Lower leg skin (tissue), 4 donors: ENCODE data around the gene CARD10. TPM values are rescaled to one million over a fixed set of nuclear protein-coding genes. Genes with fewer than 3 reads are reported as not detected.

Source experiments
- DNase-seq, 2 donors: peaks; one replicate each; pipeline ENCODE4 v3.0.0-alpha.2; 2019; ENCODE audit warnings: low spot score in 2 of 2
- H3K4me3 ChIP-seq: fragments of 200-600 bp; sonication (generic); 2 replicates; pipeline ENCODE4 v1.5.1; 2017; ENCODE audit warnings: mild to moderate bottlenecking, low read depth; ENCODE audit not compliant: poor library complexity, severe bottlenecking
- POLR2A ChIP-seq, 2 donors: fragments of 450-650 bp; IDR thresholded peaks; one replicate each; pipeline ENCODE4 v1.6.1; 2016 to 2017; ENCODE audit warnings: antibody characterized with exemption in 2 of 2, mild to moderate bottlenecking in 1 of 2, moderate library complexity in 1 of 2
- WGBS, 2 donors: methylation state at CpG; one replicate each; pipeline ENCODE4 v1.1.5; 2018; 5-methylcytosine and 5-hydroxymethylcytosine counted together
- intact Hi-C: fragments of 100-400 bp; cut with DNase I; formaldehyde crosslinking; loops from one replicate; pipeline ENCODE4 v1.15.0; 2023; ENCODE audit warnings: low total_unique reads
- total RNA-seq, 4 donors: library from RNA; depleted of rRNA; stranded (reverse); fragments of >200 nt; gene quantifications; one replicate each; pipeline ENCODE4 v1.1.0, GENCODE V29; 2016
- TF ChIP-seq, protein P1 (sequence below), 3 donors: fragments of 450-650 bp; IDR thresholded peaks; one replicate each; pipeline ENCODE4 v1.5.1; 2016; ENCODE audit warnings: antibody characterized with exemption in 3 of 3, mild to moderate bottlenecking in 3 of 3, moderate library complexity in 2 of 3

CARD10 gene
- total RNA-seq, 4 donors from 2014 or later = 13.2 to 22.5 (median 18.6) TPM

DNA sequence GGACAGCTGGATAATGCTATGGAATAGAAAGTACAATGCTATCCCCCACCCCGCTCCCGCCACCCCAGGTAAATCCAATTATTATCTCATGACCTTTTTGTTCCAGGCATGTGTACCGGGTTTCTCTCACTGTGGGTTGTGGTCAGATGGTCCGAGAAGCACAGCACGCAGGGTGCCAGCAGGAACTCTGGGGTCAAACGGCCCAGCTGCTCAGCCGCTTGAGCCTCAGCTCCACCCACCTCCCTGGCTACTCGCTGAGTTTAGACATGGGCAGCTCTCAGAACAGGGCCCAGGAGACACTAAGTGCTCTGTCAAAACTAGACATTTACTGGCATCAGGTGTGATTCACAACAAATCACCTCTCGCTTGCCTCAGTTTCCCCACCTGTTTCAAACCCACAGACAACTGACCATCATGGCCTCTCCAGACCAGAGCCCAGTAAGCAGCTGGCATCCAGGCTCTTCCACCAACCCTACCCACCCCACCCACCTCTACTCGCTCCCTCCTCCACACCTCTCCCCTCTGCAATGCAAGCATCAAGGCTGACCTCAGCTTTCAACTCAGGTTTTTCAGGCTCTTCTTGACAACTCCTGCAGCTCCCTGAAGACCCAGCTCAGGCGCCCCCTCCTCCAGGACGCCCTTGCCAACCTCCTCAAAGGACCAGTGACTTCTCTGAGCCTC, 20.0 kb downstream of the CARD10 start:
- DNase-seq = no peak
- TF ChIP-seq, protein P1, sequence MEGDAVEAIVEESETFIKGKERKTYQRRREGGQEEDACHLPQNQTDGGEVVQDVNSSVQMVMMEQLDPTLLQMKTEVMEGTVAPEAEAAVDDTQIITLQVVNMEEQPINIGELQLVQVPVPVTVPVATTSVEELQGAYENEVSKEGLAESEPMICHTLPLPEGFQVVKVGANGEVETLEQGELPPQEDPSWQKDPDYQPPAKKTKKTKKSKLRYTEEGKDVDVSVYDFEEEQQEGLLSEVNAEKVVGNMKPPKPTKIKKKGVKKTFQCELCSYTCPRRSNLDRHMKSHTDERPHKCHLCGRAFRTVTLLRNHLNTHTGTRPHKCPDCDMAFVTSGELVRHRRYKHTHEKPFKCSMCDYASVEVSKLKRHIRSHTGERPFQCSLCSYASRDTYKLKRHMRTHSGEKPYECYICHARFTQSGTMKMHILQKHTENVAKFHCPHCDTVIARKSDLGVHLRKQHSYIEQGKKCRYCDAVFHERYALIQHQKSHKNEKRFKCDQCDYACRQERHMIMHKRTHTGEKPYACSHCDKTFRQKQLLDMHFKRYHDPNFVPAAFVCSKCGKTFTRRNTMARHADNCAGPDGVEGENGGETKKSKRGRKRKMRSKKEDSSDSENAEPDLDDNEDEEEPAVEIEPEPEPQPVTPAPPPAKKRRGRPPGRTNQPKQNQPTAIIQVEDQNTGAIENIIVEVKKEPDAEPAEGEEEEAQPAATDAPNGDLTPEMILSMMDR (IDR thresholded peaks at IDR 0.05) = no peak
- WGBS, 2 donors = 76 to 78% methylated on average over 12 of the region's 12 CpGs
- intact Hi-C loops = no loop called here
- H3K4me3 ChIP-seq = no peak overlapping the region

DNA sequence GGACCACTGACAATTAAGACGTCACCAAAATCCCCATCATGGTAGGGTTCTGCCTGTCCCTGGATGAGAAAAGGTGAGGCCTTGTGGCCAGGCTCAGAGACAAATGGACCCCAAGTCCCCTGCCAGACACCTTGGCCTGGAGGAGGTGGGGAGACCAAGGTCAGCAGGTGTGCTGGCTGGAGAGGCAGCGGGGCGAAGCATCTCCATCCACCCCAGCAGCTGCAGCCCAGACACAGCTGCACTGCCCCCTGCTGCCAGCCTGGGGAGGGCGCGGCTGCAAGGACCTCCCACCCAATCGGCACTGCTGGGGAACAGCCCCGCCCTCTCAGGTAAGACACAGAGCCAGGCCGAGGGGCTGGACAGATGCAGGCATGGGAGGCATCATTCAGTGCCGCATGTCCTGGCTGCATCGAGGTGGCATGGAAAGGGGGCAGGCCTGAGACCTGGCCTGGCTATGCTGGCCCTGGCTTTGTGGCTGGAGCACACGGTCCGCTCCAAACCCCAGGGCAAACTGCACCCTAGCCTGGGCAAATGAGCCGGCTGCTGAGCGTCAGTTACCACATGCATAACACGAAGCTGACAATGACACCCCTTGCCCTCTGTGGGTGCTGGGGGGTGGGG, 20.8 kb downstream of the CARD10 start:
- DNase-seq = no peak
- 50 to 65% methylated on average over 12 of the region's 15 CpGs for WGBS, 2 donors
- TF ChIP-seq, protein P1 (IDR thresholded peaks at IDR 0.05) = no peak
- no peak for TF ChIP-seq POLR2A (IDR thresholded peaks at IDR 0.05)
- intact Hi-C loops = no loop called here
- no peak overlapping the region for H3K4me3 ChIP-seq

DNA sequence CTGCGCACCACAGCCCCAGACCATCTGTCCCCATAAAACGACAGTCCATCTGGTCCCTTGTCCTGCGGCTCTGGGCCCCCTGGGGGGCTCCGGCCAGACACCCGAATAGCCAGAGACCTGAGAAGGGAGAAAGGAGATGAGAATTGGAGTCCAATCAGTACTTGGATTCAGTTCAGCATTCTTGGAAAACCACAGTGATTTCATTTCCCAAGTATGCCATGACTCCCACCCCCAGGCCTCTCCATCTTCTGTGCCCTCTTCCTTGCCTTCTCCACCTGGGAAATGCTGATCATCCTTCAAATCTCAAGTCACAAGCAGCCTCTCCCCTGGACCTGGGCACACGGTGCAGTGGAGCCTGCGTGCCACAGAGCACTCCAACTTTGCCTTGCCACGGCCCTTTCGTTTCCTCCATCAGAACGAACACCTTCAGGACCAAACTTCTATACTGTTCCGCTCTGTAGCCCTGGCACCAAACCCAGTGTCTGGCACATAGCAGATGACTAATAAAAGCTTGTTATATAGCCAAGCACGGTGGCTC, 22.1 kb downstream of the CARD10 start:
- DNase-seq = no peak
- 77 to 78% methylated on average over 12 of the region's 12 CpGs for WGBS, 2 donors
- TF ChIP-seq POLR2A (IDR thresholded peaks at IDR 0.05) = no peak
- TF ChIP-seq, protein P1 (IDR thresholded peaks at IDR 0.05) = no peak
- intact Hi-C loops = no loop called here
- no peak overlapping the region for H3K4me3 ChIP-seq

DNA sequence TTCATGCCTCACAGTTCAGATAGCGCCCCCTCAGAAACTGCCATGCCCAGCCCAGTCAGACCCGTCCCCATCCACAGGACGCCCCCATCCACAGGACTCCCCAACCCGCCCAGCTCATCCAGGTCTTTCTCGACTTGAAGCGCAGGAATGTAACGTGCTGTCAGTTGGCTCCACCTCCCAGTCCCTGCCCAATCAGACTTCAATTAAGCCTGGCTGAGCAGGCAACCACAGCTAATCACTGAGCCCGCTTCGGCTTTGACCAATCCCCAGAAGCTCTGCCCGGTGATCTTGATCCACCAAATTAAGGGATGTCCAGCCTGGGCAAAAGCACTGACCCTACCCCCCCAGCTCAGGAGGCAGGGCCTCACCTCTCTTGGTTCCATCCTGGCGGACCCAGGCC, 22.6 kb downstream of the CARD10 start:
- H3K4me3 ChIP-seq = no peak overlapping the region
- no peak for TF ChIP-seq POLR2A (IDR thresholded peaks at IDR 0.05)
- TF ChIP-seq, protein P1 (IDR thresholded peaks at IDR 0.05) = no peak
- intact Hi-C loops = no loop called here
- 80 to 86% methylated on average over 11 of the region's 11 CpGs for WGBS, 2 donors
- DNase-seq = no peak

DNA sequence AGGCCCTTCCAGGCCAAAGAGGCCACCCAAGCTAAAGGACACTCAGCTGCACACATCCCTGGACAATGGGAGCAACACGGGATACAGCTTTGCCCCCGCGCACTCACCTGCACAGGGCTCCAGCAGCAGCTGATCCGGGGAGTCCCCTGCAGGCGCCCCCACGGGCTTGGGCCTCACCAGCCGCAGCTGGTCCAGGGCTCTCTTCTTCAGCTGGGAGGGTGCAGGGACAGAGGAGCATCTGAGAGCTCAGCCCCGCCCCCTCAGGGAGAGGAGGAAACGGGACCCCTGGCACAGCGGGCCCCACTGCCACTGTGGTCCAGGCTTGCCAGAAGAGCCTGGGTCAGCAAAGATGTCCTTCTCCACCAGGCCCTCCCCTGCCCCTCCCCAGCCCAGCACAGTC, 25.2 kb downstream of the CARD10 start:
- TF ChIP-seq, protein P1 (IDR thresholded peaks at IDR 0.05) = no peak
- no peak for TF ChIP-seq POLR2A (IDR thresholded peaks at IDR 0.05)
- no peak for DNase-seq
- 88 to 93% methylated on average over 7 to 10 of the region's 10 CpGs for WGBS, 2 donors
- intact Hi-C loops = no loop called here
- H3K4me3 ChIP-seq = no peak overlapping the region
